ENCODE measurements around the gene GKN1. TPM values are rescaled to one million over a fixed set of nuclear protein-coding genes. Genes with fewer than 3 reads are reported as not detected.

Gene GKN1
- total and polyA plus RNA-seq, 2 of the 8 experiments (the other 6 are each of a cell fraction or from before 2014, with no cell fraction given): not detected

DNA sequence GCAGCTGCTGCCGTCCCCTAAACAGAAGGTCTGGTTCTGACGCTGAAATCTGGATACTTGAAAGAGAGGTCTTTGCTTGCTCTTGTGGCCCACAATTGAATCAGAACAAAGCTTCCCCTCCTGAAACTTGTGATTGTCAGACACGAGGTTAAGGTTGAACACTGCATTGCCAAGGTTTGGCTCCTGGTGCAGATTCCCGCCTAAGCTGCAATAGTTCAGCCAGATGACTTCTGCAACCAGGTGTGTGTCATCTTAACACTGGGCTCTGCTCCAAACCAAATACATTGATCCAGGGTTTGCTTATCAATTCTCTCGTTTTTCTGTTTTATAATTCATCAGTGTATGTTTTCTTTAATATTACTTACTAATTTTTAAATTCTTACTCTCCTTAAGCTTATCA, 14.6 kb downstream of the GKN1 start:
- Histone ChIP-seq H4K91ac (replicated peaks; ENCODE audit: insufficient read length, low read length) (no peak overlapping the region), H3K23me2 (ENCODE audit: low read depth, low read length) (no peaks in the 10 kb centered on the region), H3K4me2 (ENCODE audit: insufficient read depth in 1 of 2, low read depth in 2 of 2, low read length in 2 of 2) (no peak overlapping the region), H3K9me3 (ENCODE audit: insufficient read depth in 2 of 2, low read depth in 1 of 2, low read length in 1 of 2) (no peaks in the 10 kb centered on the region), H3K56ac (replicated peaks; ENCODE audit: insufficient read length, low read depth, low read length) (no peak overlapping the region), H4K5ac (ENCODE audit: insufficient read length, low read depth, low read length) (no peak overlapping the region), H2BK15ac (ENCODE audit: low read length) (no peak overlapping the region), H3K79me1 (ENCODE audit: low read depth, low read length) (no peaks in the 10 kb centered on the region), H3K9ac (replicated peaks in 1 of 4; ENCODE audit: extremely low read depth in 1 of 4, low read depth in 3 of 4, low read length in 3 of 4) (no peak overlapping the region), H3K79me2 (ENCODE audit: control insufficient read depth in 1 of 2, insufficient read depth in 2 of 2, low read length in 2 of 2) (no peaks in the 10 kb centered on the region), H3K27ac (ENCODE audit: low read depth, low read length) (no peak overlapping the region), H3K4me3 (ENCODE audit: extremely low read depth in 1 of 4, insufficient read depth in 2 of 4, low read depth in 3 of 4, low read length in 4 of 4) (no peak overlapping the region), H2BK5ac (ENCODE audit: low read depth, low read length) (no peak overlapping the region), H3K4me1 (replicated peaks in 1 of 4; ENCODE audit: control insufficient read depth in 3 of 4, insufficient read depth in 4 of 4, low read length in 3 of 4) (no peaks in the 10 kb centered on the region), H2BK120ac (replicated peaks; ENCODE audit: low read depth, low read length) (no peak overlapping the region), H4K8ac (ENCODE audit: extremely low read depth, insufficient read depth, low read length) (no peak overlapping the region), H3K36me3 (ENCODE audit: control insufficient read depth in 2 of 4, insufficient read depth in 4 of 4, low read length in 3 of 4) (no peaks in the 10 kb centered on the region), H3K14ac (ENCODE audit: insufficient read length) (no peak overlapping the region), H3K23ac (ENCODE audit: insufficient read length) (no peak overlapping the region), H2BK12ac (ENCODE audit: low read depth, low read length) (no peak overlapping the region), H3K18ac (ENCODE audit: extremely low read depth, low read length) (no peak overlapping the region), H2AFZ (ENCODE audit: low read length) (peak overlapping the region; percentile 75), H2BK20ac (ENCODE audit: low read length) (no peak overlapping the region), H4K20me1 (replicated peaks in 1 of 2; ENCODE audit: control insufficient read depth in 1 of 2, insufficient read depth in 2 of 2, low read length in 2 of 2) (no peaks in the 10 kb centered on the region), H2AK5ac (ENCODE audit: low read depth, low read length) (no peak overlapping the region), H3K4ac (replicated peaks; ENCODE audit: insufficient read length, low read depth, low read length) (no peak overlapping the region), H3K27me3 (replicated peaks in 1 of 4; ENCODE audit: control insufficient read depth in 3 of 4, extremely low read depth in 1 of 4, insufficient read depth in 3 of 4, low read length in 3 of 4) (no peaks in the 10 kb centered on the region)
- POLR2A ChIA-PET (ENCODE audit: partially characterized antibody): no interaction called here
- no peak for DNase-seq (ENCODE audit: low read depth in 1 of 2, low spot score in 2 of 2)
- 90% methylated on average over 5 of the region's 5 CpGs; no CpG with 5 or more reads in 1 of the 2 experiments for WGBS, 2 experiments (ENCODE audit: extremely low coverage in 1 of 2, insufficient coverage in 1 of 2, insufficient read length in 1 of 2, insufficient replicate concordance in 2 of 2, low coverage in 1 of 2, low lambda C conversion rate in 2 of 2, missing lambda C conversion rate in 1 of 2)
- TF ChIP-seq JUND (IDR thresholded peaks at IDR 0.05; ENCODE audit: low read length) (no peak), SUZ12 (IDR thresholded peaks at IDR 0.05; ENCODE audit: low read length) (no peak), CHD2 (IDR thresholded peaks at IDR 0.05; ENCODE audit: low read length) (no peak), NRF1 (IDR thresholded peaks at IDR 0.05; ENCODE audit: low read depth, low read length) (no peak), BACH1 (IDR thresholded peaks at IDR 0.05; ENCODE audit: low read length) (no peak), SIN3A (conservative IDR thresholded peaks at IDR 0.05 in 1 of 2, IDR thresholded peaks at IDR 0.05 in 1 of 2; ENCODE audit: low read depth in 1 of 2, low read length in 2 of 2) (no peak), SP1 (IDR thresholded peaks at IDR 0.05; ENCODE audit: low read depth, low read length) (no peak), RFX5 (IDR thresholded peaks at IDR 0.05; ENCODE audit: borderline replicate concordance, low read depth, low read length) (no peak)
- FAIRE-seq: no peak
- CTCF ChIA-PET (ENCODE audit: partially characterized antibody): interaction anchor here (1.1 to 1.2 kb wide), 2 partner anchors 28 to 46 kb away, joined by 3 to 4 read pairs; no protein-coding TSS in a partner anchor
